GM21515 (cell line): Measurements from ENCODE around the gene TOMT.
A peak's percentile ranks its signal among the peaks of the same experiment; 100 is the strongest.

Source experiments
- ATAC-seq: cut with Tn5 transposase; IDR thresholded peaks from one replicate; pipeline ENCODE4 v1.9.1; 2021; ENCODE audit not compliant: unreplicated experiment

Gene TOMT

GRCh38 chr11:72085621-72086351, 19.9 kb upstream of the TOMT start:
- ATAC-seq: no peak

- ATAC-seq: no peak
These were observed 17.5 kb upstream of the TOMT start for GRCh38 chr11:72088076-72088808.

GRCh38 chr11:72091292-72091691, 14.4 kb upstream of the TOMT start:
- ATAC-seq: no peak

- ATAC-seq: no peak
These were observed 7.0 kb upstream of the TOMT start for GRCh38 chr11:72098741-72099140.

- ATAC-seq: no peak
These were observed 5.7 kb upstream of the TOMT start for GRCh38 chr11:72100009-72100408.

GRCh38 chr11:72100462-72100861, 5.3 kb upstream of the TOMT start:
- no peak for ATAC-seq

- ATAC-seq: no peak
These were observed 3.6 kb upstream of the TOMT start for GRCh38 chr11:72102162-72102561.

- ATAC-seq: no peak
These were observed 3.1 kb upstream of the TOMT start for GRCh38 chr11:72102631-72102945.

GRCh38 chr11:72102946-72103753, 2.6 kb upstream of the TOMT start, which contains the start of gene LAMTOR1:
LAMTOR1 (minus strand) TSS chr11:72103297; CDS start chr11:72103224, 73 bp downstream.
- ATAC-seq: peak; percentile 82

- ATAC-seq: no peak
These were observed 2.0 kb upstream of the TOMT start for GRCh38 chr11:72103754-72104167.

GRCh38 chr11:72111300-72112142, 5.8 kb downstream of the TOMT start:
- peak; percentile 1 for ATAC-seq

GRCh38 chr11:72112143-72112977, 6.6 kb downstream of the TOMT start, which contains the start of gene ANAPC15:
ANAPC15 (minus strand) TSS chr11:72112695; CDS start chr11:72111276, 1,419 bp downstream.
- ATAC-seq: peak; percentile 79

- ATAC-seq: no peak
These were observed 7.5 kb downstream of the TOMT start for GRCh38 chr11:72112978-72113808.

GRCh38 chr11:72114570-72114969, 8.8 kb downstream of the TOMT start:
- ATAC-seq: no peak

GRCh38 chr11:72116019-72116755, 10.5 kb downstream of the TOMT start:
- no peak for ATAC-seq

- no peak for ATAC-seq
These were observed 13.5 kb downstream of the TOMT start for GRCh38 chr11:72119198-72119597.

- ATAC-seq: no peak
These were observed 15.2 kb downstream of the TOMT start for GRCh38 chr11:72120930-72121329.

GRCh38 chr11:72122607-72123006, 16.9 kb downstream of the TOMT start:
- no peak for ATAC-seq
